Stimulated activated CD8-positive, alpha-beta memory T cell treated with anti-CD3 and anti-CD28 coated beads, Interleukin-12 subunit alpha, Interleukin-12 subunit beta, amount 100 ng/mL, for 24 hours (primary cell): Measurements from ENCODE around the gene TGM1.

Experiments
- DNase-seq: peaks from one replicate; pipeline ENCODE4 v3.0.0-alpha.2; 2020; ENCODE audit errors: extremely low read depth

The TGM1 gene

DNA sequence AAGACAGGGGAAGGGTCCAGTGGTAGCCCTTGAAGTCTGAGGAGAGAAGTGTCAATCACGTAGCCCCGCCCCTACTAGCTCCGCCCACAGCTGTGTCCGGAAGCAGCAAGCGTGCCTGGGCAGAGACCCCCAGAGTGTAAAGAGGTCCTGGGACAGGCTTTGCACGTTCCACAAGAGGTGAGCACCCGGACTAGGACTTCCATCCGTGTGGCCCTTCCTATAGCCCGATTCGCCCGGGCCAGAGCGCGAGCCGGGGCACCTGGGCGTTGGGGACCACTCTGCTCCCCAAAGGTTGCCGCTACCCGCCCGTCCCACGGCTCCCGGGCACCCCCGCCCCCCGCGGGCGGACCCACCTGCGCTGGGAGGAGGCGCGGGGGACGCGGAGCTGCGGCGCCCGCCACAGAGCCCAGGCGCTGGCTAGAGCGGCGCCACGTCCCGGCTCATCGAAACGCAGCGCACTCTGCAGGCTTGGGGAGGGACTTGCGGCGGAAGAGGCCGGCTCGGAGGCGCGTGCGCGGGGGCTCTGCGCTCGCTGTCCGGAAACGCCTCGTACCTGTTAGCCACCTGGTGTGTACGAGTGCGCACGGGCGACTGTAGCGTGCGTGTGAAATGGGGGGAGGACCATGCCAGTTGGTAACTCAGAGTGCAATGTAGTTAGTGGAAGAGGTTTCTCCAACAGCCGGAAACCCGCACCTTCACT lies 8.3 kb upstream of the TGM1 start, which contains the start of gene RABGGTA:
Gene RABGGTA (minus strand): TSS at position 464 of the 700 bp plus-strand sequence. CDS start 482 bp downstream, outside the sequence.
- DNase-seq = peak; percentile 72

DNA sequence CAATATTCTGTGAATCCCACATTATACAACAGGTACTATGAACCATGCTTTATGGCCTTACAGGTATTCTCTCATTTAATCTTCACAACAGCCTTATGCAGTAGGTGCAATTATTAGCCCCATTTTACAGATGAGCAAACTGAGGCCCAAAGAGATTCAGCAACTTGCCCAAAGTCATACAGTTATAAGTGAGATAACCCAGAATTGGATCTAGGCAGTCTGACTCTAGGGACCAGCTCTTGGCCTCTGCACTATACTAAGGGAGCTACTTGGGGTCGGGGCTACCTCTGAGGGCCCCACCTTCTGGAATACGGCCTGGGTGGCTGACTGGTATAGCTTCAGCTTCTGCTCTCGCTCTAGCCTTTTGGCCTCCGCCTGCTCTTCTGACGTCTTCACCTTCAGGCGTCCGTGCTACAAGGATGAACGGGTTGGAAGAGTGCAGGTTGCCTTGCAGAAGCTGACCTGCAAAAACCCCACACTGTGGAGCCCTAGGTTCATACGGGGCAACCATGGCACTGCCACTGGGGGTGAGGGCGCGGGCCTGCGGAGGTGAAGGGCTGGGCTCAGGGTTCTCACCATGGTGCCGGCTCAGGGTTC lies 7.7 kb upstream of the TGM1 start:
- no peak for DNase-seq

DNA sequence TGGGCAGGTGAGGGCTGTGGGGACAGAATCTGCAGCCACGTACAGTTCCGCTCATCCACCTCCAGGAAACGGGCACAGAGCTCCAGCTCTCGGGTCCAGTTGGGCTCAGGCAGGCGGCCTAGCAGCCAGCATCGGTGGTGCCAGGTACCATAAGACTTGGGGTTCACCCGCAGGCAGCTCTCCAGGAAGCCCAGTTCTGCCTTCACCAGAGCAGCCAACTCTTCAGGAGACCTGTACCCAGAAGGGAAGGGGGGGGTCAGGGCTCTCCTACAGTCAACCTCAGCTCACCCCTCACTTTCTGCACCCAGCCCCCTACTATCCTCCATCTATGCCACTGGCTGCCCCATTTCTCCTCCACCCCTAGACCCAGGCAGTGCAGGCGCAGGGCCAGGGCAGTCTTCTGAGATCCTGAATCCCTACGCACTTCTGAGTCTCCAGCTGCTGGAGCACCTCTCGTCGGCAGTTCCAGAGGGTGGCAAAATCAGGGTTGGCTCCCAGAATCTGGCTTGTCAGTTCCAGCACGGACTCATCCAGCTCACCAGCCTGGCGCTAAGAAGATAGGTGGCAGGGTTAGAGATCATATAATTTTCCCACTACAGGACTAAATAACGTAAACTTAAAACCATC lies 7.0 kb upstream of the TGM1 start:
- no peak for DNase-seq

DNA sequence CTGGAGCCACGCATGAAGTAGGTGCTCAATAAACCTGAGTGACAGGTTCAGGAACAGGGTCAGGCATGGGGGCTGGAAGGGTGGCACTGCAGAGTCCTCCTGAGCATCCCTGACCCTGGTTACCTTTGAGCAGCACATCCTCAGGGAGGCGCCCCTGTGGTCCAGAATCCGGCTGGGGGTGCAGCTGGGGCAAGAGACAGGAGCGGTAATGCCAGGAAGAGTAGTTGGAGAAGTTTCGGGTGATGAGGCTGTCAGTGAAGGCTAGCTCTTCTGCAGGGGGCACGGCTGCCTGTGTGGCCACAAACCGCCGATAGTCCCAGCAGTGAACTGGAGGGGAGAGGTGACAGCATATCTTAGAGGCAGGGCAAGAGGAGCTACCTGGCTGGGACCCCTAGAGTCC lies 6.4 kb upstream of the TGM1 start:
- no peak for DNase-seq

DNA sequence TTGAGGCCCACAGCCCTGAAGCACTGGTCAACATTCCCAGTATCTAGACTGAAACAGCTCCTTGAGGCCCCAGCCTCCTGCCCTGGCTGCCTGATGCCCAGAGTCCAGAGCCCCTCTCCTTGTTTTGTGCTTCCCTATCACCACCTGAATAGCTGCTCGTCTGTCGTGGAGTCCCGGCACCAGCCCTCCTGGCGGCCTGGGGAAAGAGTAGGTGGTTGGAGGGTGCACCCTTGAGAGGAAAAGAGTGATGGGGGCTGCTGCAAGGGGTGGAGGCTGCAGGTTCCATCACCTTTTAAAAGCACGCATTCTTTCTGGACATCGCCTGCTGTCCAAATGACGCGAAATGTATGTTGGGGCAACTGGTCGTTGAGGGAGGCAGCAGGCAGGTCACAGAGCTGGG lies 5.2 kb upstream of the TGM1 start:
- no peak for DNase-seq

DNA sequence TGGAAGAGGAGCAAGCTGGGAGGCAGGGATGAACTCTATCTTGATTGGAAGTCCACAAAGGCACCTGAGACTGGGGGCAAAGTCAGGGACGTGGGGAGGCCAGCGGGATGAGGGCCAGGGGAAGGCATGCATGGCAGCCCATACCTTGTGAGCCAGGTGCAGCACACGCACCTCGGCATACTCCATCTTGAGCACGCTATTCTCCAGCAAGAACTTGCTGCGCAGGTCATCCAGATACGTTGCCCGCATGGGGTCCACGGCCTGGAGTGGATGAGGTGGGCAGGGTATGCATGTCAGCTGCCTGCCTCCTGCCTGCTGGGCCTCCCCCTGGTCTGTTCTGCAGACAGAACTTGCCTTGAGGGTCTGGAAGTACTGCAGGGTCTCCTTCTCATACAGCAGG lies 4.5 kb upstream of the TGM1 start:
- no peak for DNase-seq

DNA sequence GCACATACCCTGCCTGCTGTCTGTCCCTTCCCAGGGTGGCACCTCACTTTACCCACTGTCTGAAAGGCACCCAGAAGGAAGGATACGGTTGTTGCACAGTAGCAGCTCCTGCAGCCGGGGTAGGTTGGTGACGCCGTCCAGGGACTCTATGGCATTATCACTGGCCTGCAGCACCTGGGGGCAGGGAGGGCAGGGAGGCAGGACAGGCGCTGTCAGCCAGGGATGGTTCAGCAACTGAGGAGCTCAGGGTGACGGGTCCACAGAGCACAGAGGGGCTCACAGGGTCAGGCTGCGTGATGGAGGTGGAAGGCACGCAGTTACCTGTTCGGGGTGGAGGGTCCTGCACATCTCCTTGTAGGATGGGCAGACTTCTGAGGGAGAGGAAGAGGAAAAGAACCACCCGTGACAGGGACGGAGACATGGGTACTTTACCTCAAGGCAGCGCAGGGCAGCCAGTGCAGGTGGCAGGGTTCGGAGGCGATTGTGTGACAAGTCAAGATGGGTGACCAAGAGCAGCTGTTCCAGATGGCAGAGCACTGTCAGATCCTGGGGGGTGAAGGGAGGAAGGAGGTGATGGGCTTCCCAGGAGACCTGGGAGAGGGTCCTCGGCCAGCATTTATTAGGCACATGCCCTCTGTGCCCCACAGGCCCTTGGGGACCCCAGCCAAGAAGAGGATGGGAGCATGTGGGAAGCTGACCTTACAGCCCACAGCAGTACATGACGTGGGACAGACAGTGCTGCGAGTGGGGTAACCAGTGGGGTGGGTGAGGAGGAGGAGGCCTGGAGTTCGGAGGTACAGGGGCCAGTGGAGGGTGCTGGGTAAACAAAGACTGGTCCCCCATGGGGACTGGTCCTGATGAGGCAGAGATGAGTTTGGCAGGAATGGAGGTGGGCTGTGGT lies 3.6 kb upstream of the TGM1 start:
- DNase-seq = no peak

DNA sequence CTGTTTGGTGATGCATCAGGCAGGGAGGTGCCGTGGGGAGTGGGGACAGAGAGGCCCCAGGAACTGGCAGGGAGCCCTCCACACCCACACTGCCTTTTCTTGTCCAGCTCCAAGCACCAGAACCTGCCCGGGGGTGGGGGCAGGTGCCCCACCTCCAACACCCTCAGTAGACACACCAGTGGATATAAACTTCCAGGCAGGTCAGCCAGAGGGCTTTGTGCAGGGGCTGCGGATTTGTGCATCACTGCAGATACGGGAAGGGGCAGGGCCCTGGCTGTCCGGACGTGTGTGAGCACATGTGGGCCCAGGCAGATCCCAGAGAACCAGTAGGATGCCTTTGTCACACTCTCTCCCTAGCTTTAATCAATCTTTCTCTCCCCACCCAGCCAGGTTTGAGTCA lies 1.3 kb upstream of the TGM1 start:
- DNase-seq = no peak

DNA sequence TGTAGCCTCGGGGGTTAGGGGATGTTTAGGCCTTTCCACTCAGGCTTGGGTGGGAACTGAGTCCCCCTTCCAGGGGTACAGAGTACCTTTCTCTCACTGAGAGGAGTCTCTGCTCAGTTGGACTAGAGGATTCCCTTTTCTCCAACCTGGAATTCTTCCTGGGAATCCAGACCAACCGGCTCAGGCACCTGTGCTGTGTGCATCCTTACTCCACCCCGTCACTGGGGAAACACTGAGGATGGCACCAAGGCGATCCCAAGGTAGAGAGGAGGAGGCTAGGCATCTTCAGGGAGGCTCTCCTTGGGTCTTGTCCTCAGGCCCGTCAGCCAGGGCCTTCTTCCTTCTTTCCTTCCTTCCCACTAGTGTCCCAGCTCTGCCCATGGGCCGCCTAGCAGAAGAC lies 871 bp upstream of the TGM1 start:
- DNase-seq = no peak

DNA sequence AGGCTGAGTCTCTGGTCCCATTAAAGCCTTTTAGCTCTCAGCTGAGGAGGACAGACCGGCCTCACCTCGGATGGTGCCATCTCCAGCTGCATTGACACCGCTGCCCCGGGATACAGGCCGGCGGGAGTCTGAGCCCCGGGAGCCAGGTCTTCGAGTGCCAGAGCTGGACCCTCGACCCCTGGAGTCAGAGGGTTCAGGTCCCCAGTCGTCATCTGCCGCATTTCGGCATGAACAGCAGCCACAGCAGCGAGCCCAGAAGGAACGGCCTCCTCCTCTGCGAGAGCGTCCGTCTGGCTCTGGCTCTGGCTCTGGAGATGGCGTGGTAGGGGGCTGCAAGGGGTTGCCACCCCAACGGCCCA lies 1.0 kb downstream of the TGM1 start:
- DNase-seq = no peak

DNA sequence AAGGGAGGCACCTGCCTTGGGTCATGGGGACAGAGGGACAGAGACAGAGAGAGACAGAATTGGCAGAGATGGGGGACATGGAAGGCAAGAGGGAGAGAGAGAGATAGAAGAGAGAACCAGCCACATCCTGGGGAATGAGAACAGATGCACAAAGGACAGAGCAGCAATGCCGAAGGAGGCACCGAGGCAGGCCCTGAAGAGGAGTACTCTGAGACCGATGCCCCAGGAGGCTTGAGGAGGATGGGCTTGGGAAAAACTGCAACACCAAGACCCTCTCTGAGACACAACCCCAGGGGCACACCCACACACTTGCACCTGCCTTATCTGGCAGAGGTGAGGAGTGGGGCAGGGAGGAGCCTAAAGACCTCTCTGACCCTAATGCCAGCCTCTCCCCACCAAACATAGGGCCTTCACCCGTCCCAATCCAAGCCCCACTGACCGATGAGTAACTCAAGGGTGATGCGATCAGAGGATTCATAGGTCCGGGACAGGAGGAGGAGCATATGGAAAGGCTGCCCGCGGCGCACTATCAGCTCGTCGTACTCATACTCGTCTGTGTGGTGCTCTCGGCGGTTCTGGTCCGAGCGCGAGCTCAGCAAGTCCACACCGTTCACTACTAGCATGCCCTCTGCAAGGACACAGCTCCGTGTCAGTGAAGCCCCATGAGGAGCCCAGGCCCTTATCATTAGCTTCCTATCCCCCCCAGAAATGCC lies 1.6 kb downstream of the TGM1 start:
- DNase-seq = no peak

DNA sequence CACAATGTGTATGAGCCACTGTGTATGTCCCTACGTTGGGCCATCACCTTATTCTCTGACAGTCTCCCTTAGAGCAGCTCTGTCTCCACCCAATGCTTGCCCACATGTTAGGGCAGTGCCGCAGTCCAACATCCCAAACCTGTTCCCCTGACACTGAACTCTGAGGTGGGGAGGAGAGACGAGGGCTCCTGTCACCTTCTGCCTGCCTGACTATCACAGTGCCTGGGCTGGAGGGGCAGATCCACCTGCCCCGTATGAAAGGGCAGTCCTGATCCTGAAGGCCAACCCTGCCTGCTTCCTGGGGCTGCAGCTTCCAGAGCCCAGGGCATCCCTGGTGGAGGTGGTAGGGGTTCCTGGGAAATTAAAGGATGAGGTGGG lies 2.2 kb downstream of the TGM1 start:
- no peak for DNase-seq

DNA sequence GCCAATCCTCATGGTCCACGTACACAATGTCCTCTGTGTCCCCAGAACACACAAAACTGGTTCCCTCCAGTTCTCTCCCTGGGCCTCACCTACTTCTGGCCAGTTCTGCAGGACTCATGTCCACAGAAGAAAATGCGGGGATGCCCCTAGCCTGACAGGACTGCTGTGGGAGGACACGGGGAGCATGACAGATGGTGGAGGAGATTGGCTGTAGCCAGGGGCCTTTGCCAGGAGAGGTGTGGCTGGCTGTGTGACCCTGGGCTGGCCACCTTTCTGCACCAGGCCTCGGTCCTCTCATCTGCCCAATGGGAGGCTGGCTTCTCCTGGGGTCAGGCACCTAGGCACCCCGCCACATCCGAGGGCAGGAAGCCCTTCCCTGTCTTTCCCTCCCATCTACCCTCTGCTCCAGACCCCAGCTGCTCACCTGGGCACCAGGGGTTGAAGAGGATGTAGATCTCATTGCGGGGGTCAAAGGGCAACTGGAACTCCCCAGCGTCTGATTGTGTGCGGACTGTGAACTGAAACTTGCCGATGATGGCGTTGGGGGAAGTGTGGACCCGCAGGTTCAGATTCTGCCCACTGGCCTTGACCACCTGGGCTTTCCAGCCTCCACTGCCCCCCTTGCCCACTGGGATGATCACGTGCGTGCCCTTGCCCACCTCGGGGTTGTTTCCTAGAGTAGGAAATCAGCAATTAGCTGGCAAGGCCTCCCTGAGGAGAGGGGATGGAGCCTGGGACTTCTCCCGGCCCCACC lies 2.8 kb downstream of the TGM1 start:
- no peak for DNase-seq

DNA sequence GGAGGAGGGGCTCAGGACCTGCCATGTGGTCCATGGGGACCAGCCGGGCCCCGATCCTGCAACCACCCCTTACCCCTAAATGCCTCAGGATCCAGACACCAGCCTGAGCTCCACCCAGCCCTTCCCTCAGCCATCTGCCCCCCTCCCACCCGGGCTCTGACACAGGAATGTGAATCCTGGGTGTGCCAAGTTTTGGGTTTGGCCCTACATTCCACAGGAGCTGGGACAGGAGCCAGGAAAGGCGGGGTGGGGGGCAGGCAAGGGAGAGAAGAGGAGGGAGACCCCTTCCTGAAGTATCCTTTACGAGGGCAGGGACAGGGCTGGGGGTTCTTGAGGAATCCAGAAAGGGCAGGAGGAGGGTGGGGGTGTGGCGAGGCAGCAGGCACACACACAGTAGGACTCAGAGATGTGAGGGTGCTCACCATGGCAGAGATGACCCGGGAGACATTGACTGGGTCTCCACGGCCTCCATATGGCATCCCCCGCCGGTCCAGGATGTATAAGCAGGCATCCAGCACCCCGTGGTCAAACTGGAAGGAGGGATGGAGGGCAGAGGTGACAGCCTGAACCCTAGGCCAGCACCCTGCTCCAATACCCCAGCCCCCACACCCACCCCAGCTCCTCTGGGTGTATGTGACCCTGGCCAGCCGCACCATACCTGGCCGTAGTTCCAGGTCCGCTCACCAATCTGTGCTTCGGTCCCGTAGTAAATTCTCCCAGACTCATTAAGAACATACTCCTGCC lies 3.5 kb downstream of the TGM1 start:
- DNase-seq = no peak

DNA sequence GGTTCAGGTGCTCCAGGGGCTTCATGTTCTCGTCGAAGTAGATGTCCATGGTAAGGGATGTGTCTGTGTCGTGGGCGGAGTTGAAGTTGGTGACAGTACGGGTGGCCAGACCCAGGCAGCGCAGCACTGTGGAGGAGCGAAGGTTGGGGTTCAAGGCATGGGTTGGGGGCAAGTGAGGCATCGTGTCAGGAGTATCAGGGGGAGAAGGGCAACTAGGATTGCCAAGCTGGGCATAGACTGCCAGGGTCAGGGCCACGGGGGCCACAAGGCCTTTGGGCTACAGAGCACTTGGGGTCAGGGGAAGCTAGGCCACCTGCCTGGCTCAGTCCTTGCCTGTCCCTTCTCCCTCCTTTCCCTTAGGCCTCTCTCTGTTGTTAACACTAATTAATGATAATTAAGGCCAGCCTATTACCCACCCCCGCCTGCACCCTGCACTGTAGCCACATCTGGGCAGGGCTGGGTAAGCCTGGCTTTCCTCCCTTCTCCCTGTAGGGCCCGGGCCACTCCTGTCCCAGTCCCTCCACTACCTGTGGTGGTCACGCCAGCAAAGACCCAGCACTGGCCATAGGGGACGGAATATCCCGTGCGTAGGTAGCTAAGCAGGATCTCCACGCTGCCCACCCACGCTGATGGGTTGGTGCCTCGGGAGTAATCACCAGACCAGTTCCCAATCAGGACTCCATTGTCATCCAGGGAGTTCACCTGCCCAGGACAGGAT lies 4.3 kb downstream of the TGM1 start:
- no peak for DNase-seq

DNA sequence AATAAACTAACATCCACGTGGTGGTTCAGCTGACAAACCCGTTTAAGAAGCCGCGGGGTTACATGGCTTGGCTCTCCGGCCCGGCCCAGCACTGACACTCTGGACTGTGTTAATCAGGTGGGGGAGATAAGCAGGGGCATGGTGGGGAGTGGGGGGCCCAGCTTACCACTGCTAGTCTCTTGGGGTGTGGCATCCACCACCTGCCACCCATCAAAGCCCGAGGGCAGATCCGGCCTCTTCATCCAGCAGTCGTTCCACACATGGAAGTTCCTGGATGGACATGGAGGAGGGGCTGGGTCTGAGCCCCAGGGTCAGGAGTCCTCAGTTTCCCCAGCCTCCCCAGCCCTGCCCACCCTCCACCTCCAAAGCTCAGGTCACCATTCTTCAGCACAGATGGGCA lies 4.9 kb downstream of the TGM1 start:
- DNase-seq = no peak

DNA sequence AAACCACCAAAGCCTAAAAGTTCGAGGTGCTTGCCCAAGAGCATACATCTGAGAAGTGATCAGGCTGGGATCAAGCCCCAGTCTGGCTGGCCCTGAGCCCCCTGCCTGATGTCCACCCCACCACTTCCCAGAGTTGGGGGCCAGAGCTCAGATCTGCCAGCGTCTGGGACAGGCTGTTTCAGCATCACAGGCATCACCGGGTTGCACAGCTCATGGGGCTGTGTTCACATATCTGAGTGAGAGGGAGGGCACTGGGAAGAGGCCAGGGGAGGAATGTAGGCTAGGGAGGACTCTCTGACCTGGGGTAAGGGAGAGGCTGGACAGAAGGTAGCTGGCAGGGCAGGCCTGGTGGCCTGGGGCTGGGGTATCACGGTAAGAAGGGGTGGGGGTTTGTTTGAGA lies 6.0 kb downstream of the TGM1 start:
- no peak for DNase-seq

DNA sequence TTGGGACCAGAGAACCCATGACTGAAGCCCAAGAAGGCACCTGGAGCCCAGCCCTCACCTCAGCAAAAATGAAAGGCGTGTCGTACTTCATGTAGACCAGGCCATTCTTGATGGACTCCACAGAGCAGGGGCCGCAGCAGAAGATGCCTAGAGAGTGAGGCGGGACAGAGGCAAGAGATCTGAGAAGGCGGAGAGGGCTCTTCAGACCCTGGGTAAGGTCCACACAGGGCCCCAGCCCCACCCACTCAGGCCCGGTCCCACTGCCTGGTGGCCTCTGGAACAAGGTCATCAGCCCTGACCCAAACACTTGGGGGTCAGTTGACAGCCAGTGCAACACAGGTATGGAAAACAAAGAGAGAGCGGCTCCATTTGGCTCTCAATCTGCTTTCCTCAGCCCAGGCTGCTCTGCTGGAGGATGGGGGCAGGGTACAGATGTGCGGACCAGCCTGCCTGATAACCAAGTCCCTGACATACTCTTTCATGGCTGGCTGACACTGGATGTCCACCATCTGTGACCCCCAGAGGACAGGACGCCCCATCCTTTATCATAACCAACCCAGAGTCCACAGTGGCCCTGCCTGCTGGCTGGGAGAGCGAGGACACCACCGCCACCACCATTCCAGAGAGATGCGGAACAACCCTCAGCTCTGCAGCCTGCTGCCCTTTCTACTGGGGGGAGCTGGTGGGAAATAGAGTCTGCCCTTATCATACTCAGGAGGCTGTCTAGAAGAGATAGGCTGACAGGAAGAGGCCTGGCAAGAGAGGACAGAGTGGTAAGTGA lies 6.9 kb downstream of the TGM1 start:
- no peak for DNase-seq

DNA sequence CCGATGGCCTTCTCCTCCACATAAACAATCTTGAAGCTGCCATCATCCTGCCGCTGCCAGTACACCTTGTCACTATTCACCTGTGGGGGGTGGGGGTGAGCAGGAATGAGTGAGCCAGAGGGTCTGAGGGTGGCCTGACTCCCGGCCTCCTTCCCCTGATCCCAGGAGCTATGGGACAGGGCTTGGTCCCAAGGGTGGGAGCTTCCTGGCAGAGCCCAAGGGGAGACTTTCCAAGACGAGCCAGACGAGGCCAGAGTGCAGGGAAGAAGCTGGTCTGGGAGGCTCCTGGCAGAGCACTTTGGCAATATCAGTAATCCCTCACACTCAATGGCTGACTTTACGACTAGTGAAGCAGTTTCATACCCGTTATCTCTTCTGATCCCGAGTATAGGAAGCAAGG lies 7.5 kb downstream of the TGM1 start:
- DNase-seq = no peak
